ENCODE measurements around the gene ATP5F1E. TPM values are rescaled to one million over a fixed set of nuclear protein-coding genes. Genes with fewer than 3 reads are reported as not detected.

ATP5F1E gene
- total and polyA plus RNA-seq, 8 donors, result 75.5 to 197 (median 169) TPM

DNA sequence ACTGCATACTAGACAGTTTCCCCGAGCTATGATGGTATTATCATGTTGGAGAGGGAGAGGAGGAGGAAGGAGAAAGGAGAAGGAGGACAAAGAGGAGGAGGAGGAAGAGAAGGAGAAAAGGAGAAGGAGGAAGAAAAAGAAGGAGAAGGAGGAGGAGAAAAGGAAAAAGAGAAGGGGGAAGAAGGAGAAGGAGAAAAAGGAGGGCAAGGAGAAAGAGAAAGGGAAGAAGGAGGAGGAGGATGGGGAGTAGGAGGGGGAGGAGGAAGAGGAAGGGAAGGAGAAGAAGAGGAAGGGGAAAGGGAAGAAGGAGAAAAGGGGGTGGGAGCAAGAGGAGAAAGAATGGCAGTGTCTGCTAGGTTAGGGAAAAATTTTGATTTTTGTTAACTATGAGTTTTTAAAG lies 45.6 kb upstream of the ATP5F1E start:
- Histone ChIP-seq H3K9me3 (no peaks in the 10 kb centered on the region), H3K27me3 (peaks cover 0 to 42% of the 10 kb centered on the region in 2 donors), H3K36me3 (no peaks in the 10 kb centered on the region), H3K4me3 (no peak overlapping the region), H3K27ac (no peak overlapping the region), H3K4me1 (no peaks in the 10 kb centered on the region)
- TF ChIP-seq, protein P1, sequence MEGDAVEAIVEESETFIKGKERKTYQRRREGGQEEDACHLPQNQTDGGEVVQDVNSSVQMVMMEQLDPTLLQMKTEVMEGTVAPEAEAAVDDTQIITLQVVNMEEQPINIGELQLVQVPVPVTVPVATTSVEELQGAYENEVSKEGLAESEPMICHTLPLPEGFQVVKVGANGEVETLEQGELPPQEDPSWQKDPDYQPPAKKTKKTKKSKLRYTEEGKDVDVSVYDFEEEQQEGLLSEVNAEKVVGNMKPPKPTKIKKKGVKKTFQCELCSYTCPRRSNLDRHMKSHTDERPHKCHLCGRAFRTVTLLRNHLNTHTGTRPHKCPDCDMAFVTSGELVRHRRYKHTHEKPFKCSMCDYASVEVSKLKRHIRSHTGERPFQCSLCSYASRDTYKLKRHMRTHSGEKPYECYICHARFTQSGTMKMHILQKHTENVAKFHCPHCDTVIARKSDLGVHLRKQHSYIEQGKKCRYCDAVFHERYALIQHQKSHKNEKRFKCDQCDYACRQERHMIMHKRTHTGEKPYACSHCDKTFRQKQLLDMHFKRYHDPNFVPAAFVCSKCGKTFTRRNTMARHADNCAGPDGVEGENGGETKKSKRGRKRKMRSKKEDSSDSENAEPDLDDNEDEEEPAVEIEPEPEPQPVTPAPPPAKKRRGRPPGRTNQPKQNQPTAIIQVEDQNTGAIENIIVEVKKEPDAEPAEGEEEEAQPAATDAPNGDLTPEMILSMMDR (IDR thresholded peaks at IDR 0.05), result no peak
- intact Hi-C loops (cut with DNase I), result no loop called here
- ATAC-seq (no peak), DNase-seq (no peak)

DNA sequence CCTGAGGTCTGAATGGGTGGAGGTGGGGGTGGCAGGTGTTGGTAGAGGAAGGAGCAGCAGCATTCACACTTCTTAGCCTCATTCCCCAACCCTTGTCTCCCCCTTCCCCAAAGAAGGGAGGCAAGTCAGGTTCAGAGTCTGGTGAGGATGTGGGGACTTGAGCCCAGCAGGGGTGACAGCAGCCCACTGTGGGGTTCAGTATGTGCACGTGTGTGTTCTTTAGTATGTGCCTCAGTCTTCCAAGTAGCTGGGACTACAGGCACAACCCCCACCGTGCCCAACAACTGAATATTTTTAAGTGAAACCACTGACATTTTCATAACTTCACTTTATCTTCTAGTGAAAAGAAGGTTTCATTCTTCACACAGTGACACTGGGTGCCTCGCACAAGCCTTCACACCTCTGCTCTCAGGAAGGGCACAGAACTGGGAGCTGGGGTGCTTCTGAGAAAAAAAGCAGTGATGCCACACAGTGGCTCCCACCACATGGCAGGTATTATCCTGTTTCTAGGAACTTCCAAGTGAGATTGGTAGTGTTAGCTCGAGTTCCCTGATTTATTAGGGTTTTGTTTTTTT lies 43.9 kb upstream of the ATP5F1E start:
- Histone ChIP-seq H3K36me3 (no peaks in the 10 kb centered on the region), H3K27ac (no peak overlapping the region), H3K27me3 (peaks cover 0 to 49% of the 10 kb centered on the region in 2 donors), H3K4me3 (no peak overlapping the region), H3K9me3 (no peaks in the 10 kb centered on the region), H3K4me1 (peaks cover 0 to 3% of the 10 kb centered on the region in 2 donors)
- TF ChIP-seq, protein P1 (IDR thresholded peaks at IDR 0.05), result no peak
- ATAC-seq (no peak), DNase-seq (no peak)
- intact Hi-C loops (cut with DNase I), result no loop called here

DNA sequence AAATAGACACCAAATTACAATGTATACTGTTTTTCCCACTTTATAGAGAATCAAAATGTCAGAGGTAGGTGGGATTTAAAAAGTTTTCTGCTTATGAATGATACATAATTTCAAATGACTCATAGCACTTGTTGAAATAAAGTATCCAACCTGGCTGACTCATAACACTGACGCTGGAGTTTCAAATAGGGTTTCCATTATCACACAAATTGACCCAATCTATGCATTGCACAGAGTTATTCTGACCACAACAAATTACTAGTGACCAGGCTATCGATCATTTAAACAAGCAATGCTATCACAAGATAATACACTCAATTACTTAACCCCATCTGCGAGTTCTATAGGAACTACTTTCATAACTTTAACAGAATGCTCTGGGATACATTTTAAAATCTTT lies 42.3 kb upstream of the ATP5F1E start:
- TF ChIP-seq, protein P1 (IDR thresholded peaks at IDR 0.05), result no peak
- Histone ChIP-seq H3K27ac (no peak overlapping the region), H3K4me3 (no peak overlapping the region), H3K36me3 (no peaks in the 10 kb centered on the region), H3K9me3 (no peaks in the 10 kb centered on the region), H3K4me1 (peaks cover 0 to 3% of the 10 kb centered on the region in 2 donors), H3K27me3 (peaks cover 0 to 49% of the 10 kb centered on the region in 2 donors)
- no peak for DNase-seq
- intact Hi-C loops (cut with DNase I), result no loop called here
- peak; percentile 17 for ATAC-seq

DNA sequence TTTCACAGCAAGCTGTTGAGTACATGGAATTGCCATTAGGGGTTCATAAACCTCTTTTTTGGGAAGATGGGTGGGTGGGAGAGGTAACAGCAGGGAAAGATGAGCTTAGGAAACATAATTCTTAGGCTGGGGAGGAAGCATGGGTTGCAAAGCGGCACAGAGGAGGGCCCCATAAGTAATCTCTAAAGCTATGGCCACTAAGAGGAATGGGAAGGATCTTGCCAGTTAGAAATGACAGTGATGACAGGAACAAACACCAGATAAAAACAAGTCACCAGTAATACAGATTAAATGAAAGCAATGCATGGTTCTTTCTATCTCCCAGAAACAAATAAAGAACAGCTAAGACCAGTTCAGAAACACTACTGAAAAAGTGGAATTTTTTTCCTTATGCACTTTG lies 41.4 kb upstream of the ATP5F1E start:
- Histone ChIP-seq H3K27me3 (peaks cover 0 to 49% of the 10 kb centered on the region in 2 donors), H3K27ac (no peak overlapping the region), H3K36me3 (no peaks in the 10 kb centered on the region), H3K4me3 (no peak overlapping the region), H3K9me3 (no peaks in the 10 kb centered on the region), H3K4me1 (peaks cover 0 to 3% of the 10 kb centered on the region in 2 donors)
- no peak for DNase-seq
- TF ChIP-seq, protein P1 (IDR thresholded peaks at IDR 0.05), result no peak
- no peak for ATAC-seq
- intact Hi-C loops (cut with DNase I), result no loop called here

DNA sequence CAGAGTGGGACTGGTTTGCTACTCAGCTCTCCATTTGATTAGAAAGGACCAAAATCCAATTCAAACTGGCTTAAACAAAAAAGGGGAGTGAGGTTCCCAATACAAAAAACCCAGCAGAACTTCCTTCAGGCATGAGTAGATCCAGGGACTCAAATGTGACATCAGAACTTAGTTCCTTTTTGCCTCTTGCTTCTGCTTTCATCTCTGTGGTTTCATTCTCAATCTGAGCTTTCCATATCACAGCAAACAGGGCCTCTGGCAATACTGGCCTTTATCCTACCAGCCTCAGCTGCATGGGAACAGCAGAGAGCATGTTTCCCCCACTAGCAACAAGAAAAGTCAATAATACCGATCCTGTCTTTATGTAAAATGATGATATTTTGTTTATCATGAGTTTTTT lies 39.1 kb upstream of the ATP5F1E start:
- Histone ChIP-seq H3K36me3 (no peaks in the 10 kb centered on the region), H3K4me1 (peaks cover 0 to 3% of the 10 kb centered on the region in 2 donors), H3K9me3 (no peaks in the 10 kb centered on the region), H3K4me3 (no peak overlapping the region), H3K27ac (no peak overlapping the region), H3K27me3 (peaks cover 0 to 34% of the 10 kb centered on the region in 2 donors)
- TF ChIP-seq, protein P1 (IDR thresholded peaks at IDR 0.05), result no peak
- intact Hi-C loops (cut with DNase I), result no loop called here
- DNase-seq, result no peak
- ATAC-seq, result peak; percentile 41

All from left lung (tissue), 10 donors.